GM19463 (cell line): Measurements from ENCODE around the gene RASGRP1.

Source experiments
- ATAC-seq: cut with Tn5 transposase; IDR thresholded peaks from one replicate; pipeline ENCODE4 v1.9.1; 2021; ENCODE audit warnings: mild to moderate bottlenecking, moderate library complexity; ENCODE audit not compliant: unreplicated experiment

RASGRP1 gene

DNA sequence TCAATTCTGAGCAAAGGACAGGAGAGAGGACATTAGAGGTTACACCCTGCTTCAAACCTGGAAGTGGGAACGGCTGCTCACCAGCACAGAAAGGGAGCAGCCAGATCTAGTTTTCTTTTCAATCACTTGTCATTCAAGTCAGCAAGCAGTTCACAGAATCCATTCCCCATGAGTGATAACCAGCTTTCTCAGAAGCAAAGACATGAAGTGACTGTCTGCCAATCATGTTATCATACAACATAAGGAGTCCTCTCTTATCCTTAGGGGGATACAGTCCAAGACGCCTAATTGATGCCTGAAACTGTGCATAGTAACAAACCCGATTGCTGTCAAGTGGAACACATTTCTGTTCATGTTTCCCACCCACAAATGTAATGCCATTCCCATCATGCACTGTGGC is 56.0 kb downstream of the RASGRP1 start:
- ATAC-seq: peak; percentile 64

DNA sequence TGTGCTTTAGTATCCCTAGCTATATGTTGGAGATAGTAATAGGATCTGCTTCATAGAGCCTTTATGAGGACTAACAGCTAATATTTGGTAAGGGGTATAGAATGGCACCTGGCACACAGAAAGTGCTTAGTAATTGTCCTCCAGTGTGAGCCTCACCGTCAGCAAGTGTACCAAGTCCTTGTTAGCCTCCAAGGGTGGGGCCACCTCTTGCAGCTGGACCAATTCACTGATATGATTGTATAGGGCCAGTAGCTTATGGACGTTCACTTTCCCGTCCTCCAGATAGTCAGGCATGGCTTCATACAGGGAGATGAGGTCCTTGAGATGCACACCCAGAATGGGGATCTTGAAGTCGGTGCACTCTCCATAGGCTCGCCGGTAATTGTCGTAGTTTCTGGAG is 57.0 kb downstream of the RASGRP1 start:
- ATAC-seq: no peak

DNA sequence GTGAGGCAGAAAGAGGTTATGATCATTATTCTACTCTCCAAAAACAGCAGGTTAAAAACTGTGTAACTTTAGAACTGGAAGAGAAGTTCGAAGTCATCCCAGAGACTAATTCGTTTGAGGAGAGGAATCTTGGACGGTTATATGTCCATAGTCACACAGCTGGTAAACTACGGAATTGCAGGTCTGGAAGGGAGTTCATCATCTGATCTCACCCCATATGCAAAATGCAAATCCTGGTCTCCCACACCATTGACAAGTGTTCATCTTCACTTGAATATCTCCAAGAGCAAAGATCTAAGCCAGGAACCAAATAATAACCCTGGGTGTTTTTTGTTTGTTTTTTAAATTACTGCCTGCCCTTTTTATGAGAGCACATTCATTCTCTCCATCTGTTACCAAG is 57.6 kb downstream of the RASGRP1 start:
- ATAC-seq: no peak

DNA sequence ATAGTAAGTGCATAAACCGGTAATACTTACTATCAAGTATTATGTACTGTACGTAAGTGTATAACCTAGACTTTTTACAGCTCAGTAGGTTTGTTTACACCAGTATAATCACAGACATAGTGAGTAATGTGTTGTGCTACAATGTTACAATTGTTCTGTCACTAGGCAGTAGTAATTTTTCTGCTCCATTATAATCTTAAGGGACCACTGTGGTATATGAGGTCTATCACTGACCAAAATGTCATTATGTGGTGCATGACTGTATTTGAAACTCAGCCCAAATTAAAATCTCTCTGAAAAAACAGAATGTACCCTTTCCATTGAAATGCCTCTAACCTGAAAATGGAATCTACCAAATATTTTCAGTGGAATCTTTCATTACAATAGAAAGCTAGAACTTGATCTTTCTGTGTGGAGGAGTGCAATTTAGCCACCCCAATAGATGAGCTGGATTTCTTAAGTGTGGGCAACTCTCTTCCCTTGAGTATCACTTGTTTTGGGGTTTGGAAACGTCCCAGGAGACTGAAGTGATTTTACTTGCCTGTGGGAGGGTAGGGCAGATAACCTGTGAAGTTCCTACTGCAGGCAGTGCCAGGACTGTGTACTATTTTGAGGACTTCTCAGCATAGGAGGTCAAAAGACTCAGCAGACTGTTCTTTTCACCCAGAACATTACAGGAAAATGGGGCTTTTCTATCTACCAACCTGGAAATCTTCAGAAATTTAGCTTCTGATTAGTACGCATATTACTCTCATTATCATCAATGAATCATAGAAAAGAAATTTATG is 59.7 kb downstream of the RASGRP1 start:
- no peak for ATAC-seq

DNA sequence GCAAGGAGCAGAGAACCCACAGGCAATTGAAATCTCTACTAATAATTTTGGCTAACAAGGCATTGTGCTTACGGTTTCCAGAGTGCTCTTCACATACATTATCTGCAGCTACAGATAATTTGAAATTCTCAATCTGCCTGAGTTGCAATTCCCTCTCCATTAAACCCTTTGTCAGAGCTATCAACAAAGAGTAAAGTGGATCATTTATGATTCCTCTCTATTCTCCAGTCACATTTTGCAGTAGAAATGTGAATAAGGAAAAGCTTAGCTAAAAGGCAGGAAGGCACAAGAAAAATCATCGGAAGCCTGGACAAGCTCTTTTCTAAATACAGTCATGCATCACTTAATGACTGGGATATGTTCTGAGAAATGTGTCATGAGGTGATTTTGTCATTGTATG is 61.1 kb downstream of the RASGRP1 start:
- ATAC-seq: no peak

DNA sequence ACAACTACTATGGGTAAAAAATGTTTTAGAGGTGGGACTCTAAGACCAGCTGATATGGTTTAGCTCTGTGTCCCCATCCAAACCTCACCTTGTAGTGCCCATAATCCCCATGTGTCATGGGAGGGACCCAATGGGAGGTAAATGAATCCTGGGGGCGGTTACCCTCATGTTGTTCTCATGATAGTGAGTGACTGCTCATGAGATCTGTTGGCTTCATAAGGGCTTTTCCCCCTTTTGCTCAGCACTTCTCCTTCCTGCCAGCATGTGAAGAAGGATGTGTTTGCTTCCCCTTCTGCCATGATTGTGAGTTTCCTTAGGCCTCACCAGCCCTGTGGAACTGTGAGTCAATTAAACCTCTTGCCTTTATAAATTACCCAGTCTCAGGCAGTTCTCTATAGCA is 65.0 kb downstream of the RASGRP1 start:
- ATAC-seq: no peak

DNA sequence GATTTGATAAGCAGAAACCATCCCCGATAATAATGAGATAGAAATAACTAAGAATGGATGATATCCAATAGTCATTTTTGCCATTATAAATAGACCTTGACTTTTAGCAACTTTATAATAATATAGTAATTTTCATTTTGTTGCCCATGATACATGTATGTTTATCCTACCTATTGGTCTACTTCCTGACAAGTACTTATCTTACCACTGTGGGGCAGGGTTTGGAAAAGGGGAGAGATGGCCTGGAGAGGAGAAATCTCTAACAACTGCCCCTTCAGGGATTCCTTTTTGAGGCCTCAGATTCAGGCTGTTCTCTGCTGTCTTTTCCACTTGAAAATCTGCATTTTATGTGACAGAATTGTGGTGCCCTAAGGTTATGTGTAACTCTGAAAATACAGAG is 68.5 kb downstream of the RASGRP1 start:
- no peak for ATAC-seq

DNA sequence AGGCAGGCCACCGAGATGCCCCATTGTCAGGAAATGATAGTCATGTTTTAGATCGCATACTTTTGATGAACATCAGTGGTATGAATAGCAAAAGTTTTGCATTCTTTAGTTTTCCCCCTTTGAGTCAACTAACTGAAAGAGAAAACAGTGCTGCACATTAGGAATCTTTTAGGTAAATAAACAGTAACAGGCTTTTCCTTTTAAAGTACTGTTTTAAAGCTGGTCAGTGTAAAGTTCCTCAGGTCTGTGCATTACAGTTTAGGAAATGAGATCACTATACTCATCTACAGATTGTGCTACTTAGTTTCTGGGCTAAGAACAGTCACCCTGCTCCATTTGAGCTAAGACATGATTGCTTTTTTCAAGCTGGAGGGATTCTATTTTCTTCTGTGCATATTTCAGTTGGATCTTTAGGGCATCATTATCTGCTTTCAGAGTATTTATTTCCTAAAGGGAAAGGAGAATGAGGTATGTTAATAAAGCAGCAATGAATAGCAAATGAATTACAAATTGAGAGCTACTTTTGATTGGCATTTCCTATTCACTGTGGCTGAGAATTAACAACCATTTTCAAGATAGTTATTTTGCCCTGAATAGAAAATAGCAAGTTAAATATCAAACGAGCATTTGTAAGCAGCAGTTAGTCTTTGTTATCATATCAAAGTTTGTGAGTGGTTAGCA is 74.2 kb downstream of the RASGRP1 start:
- ATAC-seq: no peak

DNA sequence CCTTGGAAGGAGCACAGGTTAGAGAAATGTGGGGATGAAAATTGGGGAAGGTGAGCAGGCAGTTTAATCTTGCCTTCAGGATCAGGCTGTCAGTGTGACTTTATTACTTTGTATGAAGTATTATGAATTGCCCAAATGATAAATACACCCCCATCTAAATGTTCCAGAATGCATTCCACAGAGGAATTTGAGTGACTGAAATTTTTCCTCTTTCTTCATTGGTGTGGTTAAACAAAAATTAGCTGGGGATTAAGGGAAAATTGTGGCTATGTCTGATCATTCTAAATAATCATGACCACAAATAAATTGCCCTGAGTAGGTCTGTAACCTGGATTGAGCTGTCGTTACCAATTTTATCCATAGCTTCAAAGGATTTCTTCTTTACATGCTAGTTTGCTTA is 77.2 kb downstream of the RASGRP1 start:
- ATAC-seq: no peak

DNA sequence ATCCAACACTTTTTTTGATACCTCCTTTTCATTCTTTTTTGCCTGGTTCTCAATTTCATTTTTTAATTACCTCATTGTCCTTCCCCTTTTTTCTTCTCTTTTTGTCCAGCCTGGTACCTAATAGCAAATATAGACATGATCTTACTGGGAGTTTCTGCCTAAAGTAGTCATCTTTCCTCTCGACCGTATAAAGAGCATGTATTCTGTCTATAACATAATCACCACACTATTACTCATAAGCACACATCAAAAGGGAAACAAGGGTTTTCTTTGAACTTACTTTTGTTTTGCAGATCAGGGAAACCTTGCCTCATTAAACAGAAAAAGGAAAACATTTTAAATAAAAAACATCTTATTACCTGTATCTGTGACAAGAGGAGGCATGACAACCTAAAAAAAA is 77.7 kb downstream of the RASGRP1 start:
- no peak for ATAC-seq

DNA sequence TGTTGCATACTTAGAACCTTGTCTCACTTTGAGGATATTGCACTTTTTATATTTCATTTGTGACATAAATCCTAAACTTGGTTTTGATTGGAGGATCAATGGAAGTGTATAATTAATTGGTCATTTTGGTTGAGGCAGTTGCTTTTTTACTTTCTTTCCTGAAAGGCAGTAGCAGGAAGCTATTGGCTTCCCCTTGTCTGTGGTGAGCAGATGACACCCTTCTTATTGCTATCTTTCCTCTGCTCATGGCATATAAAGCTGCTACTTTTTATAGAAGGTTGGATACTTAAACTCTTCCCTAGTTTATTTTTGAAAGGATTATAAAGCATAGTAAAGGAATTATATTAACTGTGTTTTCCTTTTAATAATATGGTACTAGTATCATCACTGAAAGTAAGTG is 82.0 kb downstream of the RASGRP1 start:
- ATAC-seq: no peak

DNA sequence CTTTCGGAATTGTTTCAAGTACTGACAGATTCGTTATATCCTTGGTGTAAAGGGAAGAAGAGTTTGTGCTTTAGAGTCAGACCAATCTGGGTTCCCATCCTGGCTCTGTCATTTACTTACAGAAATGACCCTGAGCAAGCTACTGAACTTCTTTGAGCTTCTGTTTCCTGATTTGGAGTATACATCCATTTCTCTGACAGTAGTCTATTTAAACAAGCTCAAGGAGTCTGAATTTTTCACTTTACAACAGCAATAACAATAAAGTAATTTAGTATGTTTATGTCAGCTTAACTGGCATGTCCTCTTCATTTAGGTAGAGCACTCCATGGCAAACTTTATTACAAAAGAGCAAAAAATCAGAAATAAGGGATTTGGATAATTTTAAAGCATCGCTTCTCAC is 82.9 kb downstream of the RASGRP1 start:
- ATAC-seq: no peak

DNA sequence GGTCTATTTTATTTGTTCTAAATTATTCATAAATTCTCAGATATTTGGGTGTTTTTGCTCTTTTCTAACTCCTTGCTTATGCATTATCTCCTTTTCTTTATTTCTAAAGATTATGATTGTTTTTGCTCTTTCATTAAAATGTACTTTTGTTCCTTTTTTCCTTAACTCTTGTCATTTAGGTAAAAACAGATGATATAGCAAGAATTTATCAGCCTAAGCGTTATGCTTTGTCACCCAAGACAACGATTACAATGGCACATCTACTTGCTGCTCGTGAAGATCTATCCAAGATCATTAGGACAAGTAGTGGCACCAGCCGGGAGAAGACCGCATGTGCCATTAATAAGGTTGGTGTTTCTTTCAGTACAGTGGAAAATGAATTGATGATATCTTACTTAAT is 83.5 kb downstream of the RASGRP1 start:
- no peak for ATAC-seq

DNA sequence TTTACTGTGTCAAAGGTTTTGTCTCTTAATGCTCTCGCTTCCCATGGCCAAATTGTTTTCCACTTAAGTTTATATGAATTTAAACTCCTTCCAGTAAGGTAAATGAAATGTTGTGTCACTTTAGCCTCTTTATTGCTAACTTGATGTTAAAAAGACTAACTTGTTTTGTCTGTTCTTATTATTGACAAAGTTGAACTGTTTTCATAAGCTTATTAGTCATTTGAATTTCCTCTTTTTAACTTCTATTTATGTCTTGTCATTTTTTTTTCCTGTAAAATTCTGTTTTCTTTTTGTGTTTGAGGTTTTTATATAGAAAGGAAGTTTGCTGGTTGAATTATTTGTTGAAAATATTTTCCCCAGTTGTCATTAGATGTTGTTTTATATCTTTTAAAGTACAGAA is 84.9 kb downstream of the RASGRP1 start:
- no peak for ATAC-seq

DNA sequence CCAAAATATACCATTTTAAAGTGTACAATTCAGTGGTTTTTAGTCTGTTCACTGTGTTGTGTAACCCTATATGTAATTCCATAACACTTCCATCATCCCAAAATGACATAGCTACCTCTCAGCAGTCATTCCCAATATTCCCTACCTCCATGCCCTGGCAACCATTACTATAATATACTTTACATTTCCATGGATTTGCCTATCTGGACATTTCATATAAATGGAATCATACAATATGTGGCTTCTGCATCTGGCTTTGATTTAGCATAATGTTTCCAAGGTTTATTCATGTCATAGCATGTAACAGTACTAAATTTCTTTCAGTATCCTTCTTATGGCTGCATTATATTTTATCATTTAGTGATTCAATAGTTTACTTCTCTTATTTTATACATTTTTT is 85.3 kb downstream of the RASGRP1 start:
- no peak for ATAC-seq

DNA sequence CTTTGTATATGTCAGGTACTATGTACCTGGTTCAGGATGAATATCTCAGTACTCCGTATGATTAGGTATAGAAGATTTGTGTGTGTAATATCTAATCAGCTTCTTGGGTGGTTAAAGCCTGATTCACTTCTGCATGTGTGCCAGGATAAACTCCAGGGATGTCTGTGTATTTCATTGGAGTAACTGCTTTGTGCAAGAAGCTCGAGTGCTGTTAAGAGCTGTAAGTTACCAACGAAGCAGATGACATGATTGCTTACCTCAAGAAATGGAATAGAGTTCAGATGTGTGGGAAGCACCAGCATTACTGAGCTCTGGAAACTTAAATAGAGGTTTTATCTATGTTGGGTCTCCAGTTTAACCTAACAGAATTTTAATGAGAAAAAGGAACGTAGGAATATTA is 87.0 kb downstream of the RASGRP1 start:
- ATAC-seq: no peak

DNA sequence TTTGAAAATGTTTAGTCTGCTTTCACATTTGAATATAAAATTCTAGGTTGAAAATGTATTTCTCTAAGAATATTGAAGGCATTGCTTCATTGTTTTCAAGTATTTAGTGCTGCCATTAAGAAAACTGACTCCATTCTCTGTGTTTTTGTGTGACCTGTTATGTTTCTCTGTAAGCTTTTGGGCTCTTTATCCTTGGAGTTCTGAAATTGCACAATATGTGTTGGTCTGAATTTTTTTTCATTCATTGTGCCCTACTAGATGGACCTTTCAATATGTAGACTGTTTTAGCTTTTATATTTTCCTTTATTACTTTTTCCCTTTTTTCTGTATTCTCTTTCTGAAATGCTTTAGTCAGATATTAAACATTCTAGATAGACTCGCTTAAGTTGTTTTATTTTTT is 88.5 kb downstream of the RASGRP1 start:
- no peak for ATAC-seq

DNA sequence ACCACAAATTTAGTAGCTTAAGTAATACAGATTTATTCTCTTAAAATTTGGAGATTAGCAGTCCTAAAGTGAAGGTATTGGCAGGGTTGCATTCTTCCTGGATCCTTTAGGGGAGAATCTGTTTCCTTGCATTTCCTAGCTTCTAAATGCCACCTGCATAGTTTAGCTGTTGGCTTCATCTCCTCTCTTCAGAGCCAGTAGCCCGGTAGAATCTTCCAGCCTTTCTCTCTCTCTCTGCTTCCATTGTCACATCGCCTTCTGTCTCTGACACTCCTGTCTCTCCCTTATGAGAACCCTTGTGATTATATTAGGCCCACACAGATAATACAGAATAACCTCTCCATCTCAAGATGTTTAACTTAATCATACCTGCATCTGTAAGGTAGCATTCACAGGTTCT is 89.3 kb downstream of the RASGRP1 start:
- no peak for ATAC-seq

DNA sequence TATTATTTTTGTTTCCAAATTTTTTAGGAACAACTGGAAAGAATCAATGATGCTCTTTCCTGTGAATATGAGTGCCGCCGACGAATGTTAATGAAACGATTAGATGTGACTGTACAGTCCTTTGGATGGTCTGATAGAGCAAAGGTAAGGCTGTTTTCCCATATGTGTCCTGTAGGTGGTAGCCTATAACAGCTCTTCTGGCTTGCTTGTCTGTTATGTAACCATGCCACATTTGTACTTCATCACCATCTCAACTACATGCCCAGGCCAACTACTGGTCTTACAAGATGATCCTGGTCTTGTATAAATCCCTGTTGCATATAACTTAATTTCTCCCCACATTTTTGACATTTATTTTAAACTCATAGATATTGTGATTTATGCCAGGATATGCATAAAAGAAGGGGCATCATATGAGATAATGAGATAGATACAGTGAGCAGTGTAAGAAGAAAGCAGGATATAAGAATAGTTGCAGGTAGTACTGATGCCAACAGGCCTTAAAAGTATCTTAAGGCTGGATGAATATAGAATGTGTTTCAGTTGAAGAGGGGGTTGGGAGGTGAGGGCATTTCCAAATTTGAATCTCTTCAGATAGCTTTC is 90.4 kb downstream of the RASGRP1 start:
- peak; percentile 98 for ATAC-seq

DNA sequence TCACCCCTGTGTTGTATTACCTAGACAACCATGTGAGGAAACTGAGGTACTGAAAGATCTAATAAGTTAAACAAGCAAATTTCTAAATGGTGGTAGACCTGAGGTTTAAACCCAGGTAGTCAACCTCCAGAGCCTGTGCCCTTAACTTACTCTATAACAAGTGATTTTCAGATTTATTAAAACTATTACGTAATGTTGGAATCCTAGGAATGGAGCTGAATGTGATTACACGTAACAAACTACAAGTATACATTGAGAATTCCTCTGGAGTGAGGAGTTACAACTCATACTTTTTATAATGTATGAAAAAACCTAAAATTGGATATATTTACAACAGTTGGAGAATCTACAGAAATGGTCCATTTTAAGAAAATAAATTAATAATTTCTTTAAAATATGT is 92.6 kb downstream of the RASGRP1 start:
- ATAC-seq: no peak

DNA sequence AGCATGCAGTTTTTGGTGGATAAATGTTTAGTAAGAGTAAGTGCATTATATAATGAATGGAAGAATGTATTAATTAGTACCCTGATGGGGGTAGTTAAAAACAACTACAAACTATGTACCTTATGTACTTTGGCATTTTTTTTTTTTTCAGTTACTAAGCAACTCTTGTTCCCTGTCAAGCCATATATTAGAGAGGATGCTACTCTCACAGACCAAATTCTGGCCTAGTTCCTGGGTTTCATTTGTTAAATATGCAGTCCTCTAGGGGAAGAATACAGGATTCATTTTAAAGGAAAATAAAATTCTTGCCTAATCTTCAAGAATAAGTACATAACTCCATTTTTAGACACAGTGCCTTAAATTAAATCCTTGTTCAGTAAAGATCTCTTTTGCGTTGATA is 93.8 kb downstream of the RASGRP1 start:
- no peak for ATAC-seq

DNA sequence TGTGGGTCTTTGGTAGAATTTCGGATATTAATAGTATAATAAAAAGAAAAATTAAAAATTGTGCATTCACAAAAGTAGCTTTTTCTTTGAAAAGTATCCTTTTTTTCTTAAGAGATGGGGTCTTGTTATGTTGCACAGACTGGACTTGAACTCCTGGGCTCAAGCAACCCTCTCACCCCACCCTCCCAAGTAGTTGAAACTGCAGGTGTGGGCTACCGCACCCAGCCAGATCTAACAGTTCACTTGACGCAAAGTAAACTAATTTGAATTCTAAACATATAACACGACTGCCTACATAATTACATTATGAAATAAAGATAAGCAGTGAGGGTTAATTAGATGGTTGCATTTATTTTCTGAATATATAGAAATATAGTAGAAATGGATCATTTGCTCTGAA is 99.9 kb downstream of the RASGRP1 start:
- no peak for ATAC-seq
